Natural killer cell (primary cell): Measurements from ENCODE around the gene PRR36. TPM values are rescaled to one million over a fixed set of nuclear protein-coding genes. Genes with fewer than 3 reads are reported as not detected.

ENCODE experiments used
- ATAC-seq, 3 donors: fragments of 150-1000 bp in 2 of 3; fragments of 200-7000 bp in 1 of 3; cut with Tn5 transposase; 1 replicate in 1 of 3; 2 replicates in 2 of 3; pipeline ENCODE4 v1.10.0; 2021; ENCODE audit warnings: mild to moderate bottlenecking in 2 of 3, moderate library complexity in 2 of 3
- DNase-seq, 2 donors: peaks; one replicate each; pipeline versions ENCODE4 v3.0.0 to v3.0.0-alpha.2; 2013 to 2021; ENCODE audit warnings: mixed read lengths in 1 of 2
- H3K27ac ChIP-seq: one replicate; pipeline ENCODE4 v1.5.1; 2013; ENCODE audit warnings: mild to moderate bottlenecking, low read length
- H3K27me3 ChIP-seq: one replicate; pipeline ENCODE4 v1.6.1; 2013; ENCODE audit warnings: low read length; ENCODE audit not compliant: control insufficient read depth, insufficient read depth
- H3K36me3 ChIP-seq: one replicate; pipeline ENCODE4 v1.6.1; 2013; ENCODE audit warnings: low read length; ENCODE audit not compliant: control insufficient read depth, insufficient read depth
- H3K4me1 ChIP-seq: one replicate; pipeline ENCODE4 v1.6.1; 2013; ENCODE audit warnings: low read length; ENCODE audit not compliant: control insufficient read depth, insufficient read depth
- H3K4me3 ChIP-seq: one replicate; pipeline ENCODE4 v1.5.1; 2013; ENCODE audit warnings: low read length
- H3K9me3 ChIP-seq: one replicate; pipeline ENCODE4 v1.6.1; 2013; ENCODE audit warnings: low read length; ENCODE audit not compliant: control insufficient read depth, insufficient read depth
- H3K27ac Mint-ChIP-seq, 2 donors: one replicate each; pipeline ENCODE4 v1.8.0; 2022; ENCODE audit warnings: mild to moderate bottlenecking in 2 of 2, mixed read lengths in 2 of 2, moderate library complexity in 1 of 2
- H3K27me3 Mint-ChIP-seq, 2 donors: one replicate each; pipeline ENCODE4 v1.8.0; 2022; ENCODE audit warnings: low read depth in 2 of 2, mixed read lengths in 2 of 2
- H3K36me3 Mint-ChIP-seq: one replicate; pipeline ENCODE4 v1.8.0; 2022; ENCODE audit warnings: mixed read lengths
- H3K4me1 Mint-ChIP-seq, 2 donors: one replicate each; pipeline ENCODE4 v1.8.0; 2022; ENCODE audit warnings: mixed read lengths in 2 of 2
- H3K4me3 Mint-ChIP-seq: one replicate; pipeline ENCODE4 v1.8.0; 2022; ENCODE audit warnings: mild to moderate bottlenecking, moderate library complexity, mixed read lengths
- H3K9me3 Mint-ChIP-seq, 2 donors: one replicate each; pipeline ENCODE4 v1.8.0; 2022; ENCODE audit warnings: mixed read lengths in 2 of 2
- CTCF ChIP-seq: fragments of 200-600 bp; IDR thresholded peaks from one replicate; pipeline ENCODE4 v1.8.0; 2022; ENCODE audit warnings: antibody characterized with exemption
- WGBS: methylation state at CpG from one replicate; pipeline ENCODE4 v1.1.7; 2013; ENCODE audit warnings: missing lambda C conversion rate; ENCODE audit not compliant: insufficient coverage; 5-methylcytosine and 5-hydroxymethylcytosine counted together
- intact Hi-C: fragments of 100-400 bp; cut with micrococcal nuclease; formaldehyde crosslinking; loops from one replicate; pipeline ENCODE4 v1.14.2; 2022
- total RNA-seq, 4 donors: library from RNA; stranded (reverse); fragments of 120-200 nt in 1 of 4; gene quantifications; one replicate each; pipeline versions ENCODE4 v1.2.3 to v1.2.4, GENCODE V29; 2013 to 2022

PRR36 gene
- total RNA-seq, 3 donors from 2014 or later (not counting 1 experiment from before 2014, with no cell fraction given), result 0.11 to 0.13 (median 0.12) TPM

- intact Hi-C loops, result no loop called here
Measured at GRCh38 chr19:7850945-7851622, 23.1 kb downstream of the PRR36 start.

GRCh38 chr19:7850000-7850813, 24.0 kb downstream of the PRR36 start:
- TF ChIP-seq CTCF, result no peak
- Mint-ChIP-seq H3K27ac (no peak overlapping the region), H3K4me1 (peaks cover 9 to 10% of the 10 kb centered on the region in 2 donors), H3K4me3 (no peak overlapping the region), H3K36me3 (no peaks in the 10 kb centered on the region), H3K9me3 (no peaks in the 10 kb centered on the region), H3K27me3 (no peaks in the 10 kb centered on the region)
- no peaks in the 10 kb centered on the region for H3K9me3 ChIP-seq
- intact Hi-C loops, result no loop called here
- peaks cover 8% of the 10 kb centered on the region for H3K4me1 ChIP-seq
- no peak overlapping the region for H3K4me3 ChIP-seq
- WGBS, result 91% methylated on average over 24 of the region's 25 CpGs
- no peak overlapping the region for H3K27ac ChIP-seq
- no peaks in the 10 kb centered on the region for H3K36me3 ChIP-seq
- ATAC-seq (no peak), DNase-seq (no peak)
- no peaks in the 10 kb centered on the region for H3K27me3 ChIP-seq

More at GRCh38 chr19:7850945-7851622, 23.1 kb downstream of the PRR36 start:
- H3K4me1 ChIP-seq, result peaks cover 8% of the 10 kb centered on the region
- Mint-ChIP-seq H3K9me3 (no peaks in the 10 kb centered on the region), H3K4me1 (peaks cover 9 to 10% of the 10 kb centered on the region in 2 donors), H3K4me3 (no peak overlapping the region), H3K36me3 (no peaks in the 10 kb centered on the region), H3K27me3 (no peaks in the 10 kb centered on the region), H3K27ac (no peak overlapping the region)
- H3K27ac ChIP-seq, result no peak overlapping the region
- H3K27me3 ChIP-seq, result no peaks in the 10 kb centered on the region
- ATAC-seq (no peak), DNase-seq (no peak)
- no peak for TF ChIP-seq CTCF
- no peaks in the 10 kb centered on the region for H3K9me3 ChIP-seq
- 92% methylated on average over 15 of the region's 19 CpGs for WGBS
- no peak overlapping the region for H3K4me3 ChIP-seq
- H3K36me3 ChIP-seq, result no peaks in the 10 kb centered on the region

- Histone ChIP-seq H3K4me3 (no peak overlapping the region), H3K27ac (no peak overlapping the region), H3K36me3 (no peaks in the 10 kb centered on the region), H3K4me1 (peaks cover 8% of the 10 kb centered on the region), H3K27me3 (no peaks in the 10 kb centered on the region), H3K9me3 (no peaks in the 10 kb centered on the region)
- TF ChIP-seq CTCF, result no peak
- 93% methylated on average over 9 of the region's 9 CpGs for WGBS
- Mint-ChIP-seq H3K9me3 (no peaks in the 10 kb centered on the region), H3K27ac (no peak overlapping the region), H3K4me1 (peaks cover 9 to 10% of the 10 kb centered on the region in 2 donors), H3K36me3 (no peaks in the 10 kb centered on the region), H3K27me3 (no peaks in the 10 kb centered on the region), H3K4me3 (no peak overlapping the region)
- intact Hi-C loops, result no loop called here
- ATAC-seq (no peak), DNase-seq (no peak)
Measured at GRCh38 chr19:7849631-7849999, 24.6 kb downstream of the PRR36 start.
